Middle frontal gyrus (tissue), 1 donor: ENCODE data around the gene ZFHX3.
"Not testable (repeated sequence)": the region's sequence is repeated elsewhere in the genome, so short reads cannot be mapped to it uniquely, and the experiment has no call there.

ENCODE experiments used
- DNase-seq: peaks from one replicate; pipeline ENCODE4 v3.0.0-alpha.2; 2015; ENCODE audit warnings: low spot score; ENCODE audit errors: extremely low spot score

The ZFHX3 gene

GRCh38 chr16:73023752-73024570 lies 24.0 kb downstream of the ZFHX3 start:
- no peak for DNase-seq

- no peak for DNase-seq
Observed at GRCh38 chr16:73023320-73023719, 24.6 kb downstream of the ZFHX3 start.

DNA sequence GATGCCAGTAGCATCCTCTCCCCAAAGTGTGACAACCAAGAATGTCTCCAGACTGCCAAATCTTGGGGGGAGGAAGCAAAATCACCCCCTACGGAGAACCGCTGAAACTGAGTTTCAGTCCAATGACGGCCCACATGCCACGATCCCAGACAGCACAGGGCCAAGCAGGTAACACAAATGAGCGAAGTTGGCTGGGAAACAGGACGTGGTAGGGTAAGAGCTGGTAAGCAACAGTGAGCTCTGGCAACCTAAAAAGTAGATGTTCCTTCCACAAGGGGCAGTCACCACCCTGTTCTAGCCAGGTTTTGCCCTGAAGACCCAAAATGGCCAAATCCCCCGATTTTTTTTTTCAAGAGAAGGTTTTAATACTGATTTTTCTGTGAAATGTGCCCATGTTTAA lies 25.4 kb downstream of the ZFHX3 start:
- no peak for DNase-seq

DNA sequence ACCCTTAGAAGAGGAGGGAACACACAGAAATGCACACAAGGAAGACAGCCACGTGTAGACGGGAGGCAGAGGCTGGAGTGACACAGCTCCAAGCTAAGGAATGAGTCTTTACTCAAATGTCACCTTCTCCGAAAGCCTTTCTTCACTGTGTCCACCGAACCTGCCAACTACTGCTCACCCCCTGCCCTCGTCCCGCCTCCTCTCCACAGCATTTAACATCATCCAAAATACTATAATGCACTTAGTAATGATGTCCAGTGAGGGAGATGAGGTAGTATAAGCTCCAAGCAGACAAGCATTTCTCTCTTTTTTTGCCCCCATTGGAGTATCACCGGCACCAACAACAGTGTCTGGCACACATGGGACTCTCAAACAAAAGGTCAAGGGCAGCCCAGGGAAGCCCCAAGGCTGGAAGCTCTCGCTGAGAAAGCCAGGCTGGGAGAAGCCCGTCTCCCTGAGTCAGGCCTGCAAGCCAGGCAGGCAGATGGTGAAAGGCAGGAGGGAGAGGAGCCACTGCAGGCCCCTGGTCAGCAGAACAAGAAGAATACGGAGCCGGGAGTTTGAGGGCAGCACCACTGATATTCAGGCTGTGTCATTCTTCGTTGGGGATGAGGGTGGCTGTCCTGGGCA lies 25.9 kb downstream of the ZFHX3 start:
- DNase-seq: no peak

GRCh38 chr16:73020409-73020884 lies 27.5 kb downstream of the ZFHX3 start:
- DNase-seq: no peak

- DNase-seq: no peak
Observed at GRCh38 chr16:73019457-73020362, 28.2 kb downstream of the ZFHX3 start.

DNA sequence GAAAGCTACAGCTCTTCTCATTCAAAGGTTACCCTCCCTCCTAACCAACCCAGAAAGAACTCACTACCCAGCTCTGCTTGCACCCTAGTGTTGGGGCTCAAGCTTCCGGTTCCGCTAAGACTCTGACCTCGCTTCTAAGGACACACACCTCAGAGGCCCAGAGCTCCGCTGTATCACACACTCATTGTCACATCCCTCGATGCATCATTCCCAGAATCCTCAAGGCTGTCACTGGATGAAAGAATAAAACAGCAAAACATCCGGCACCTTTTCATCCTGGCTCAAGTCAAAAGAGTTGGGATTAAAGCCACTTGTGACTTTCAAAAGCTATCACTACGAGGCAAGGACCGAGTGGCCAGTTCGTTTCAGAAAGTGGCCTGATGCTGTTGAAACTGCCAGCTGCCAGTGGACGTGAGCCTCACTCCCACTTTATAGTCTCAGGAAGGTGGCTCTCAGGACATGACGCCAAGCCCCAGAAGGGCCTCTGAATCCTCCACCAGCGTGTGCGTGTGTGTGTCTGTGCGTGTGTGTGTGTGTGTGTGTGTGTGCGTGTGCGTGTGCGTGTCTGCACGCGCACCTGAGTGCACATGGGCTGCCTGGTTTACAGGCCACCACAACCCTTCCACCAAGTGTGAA lies 29.0 kb downstream of the ZFHX3 start:
- no peak for DNase-seq

- no peak for DNase-seq
Observed at GRCh38 chr16:73017321-73017720, 30.6 kb downstream of the ZFHX3 start.

DNA sequence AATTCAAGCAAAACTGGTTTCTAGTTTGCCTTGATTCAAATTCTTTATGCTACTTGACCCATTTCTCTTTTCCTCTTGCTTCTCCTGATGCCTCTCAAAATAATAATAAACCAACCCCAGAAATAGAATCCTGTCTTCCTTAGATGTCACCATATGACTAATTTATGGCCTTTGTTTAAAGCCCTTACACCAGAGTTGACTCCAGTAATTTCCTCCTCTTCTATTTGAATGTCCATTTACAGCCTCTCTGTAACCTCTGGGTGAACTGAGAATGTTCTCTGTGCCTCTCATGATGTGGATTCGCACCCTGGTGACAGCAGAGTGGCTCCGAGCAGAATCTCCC lies 31.5 kb downstream of the ZFHX3 start:
- DNase-seq: no peak

- DNase-seq: no peak
Observed at GRCh38 chr16:73015612-73016487, 32.1 kb downstream of the ZFHX3 start.

DNA sequence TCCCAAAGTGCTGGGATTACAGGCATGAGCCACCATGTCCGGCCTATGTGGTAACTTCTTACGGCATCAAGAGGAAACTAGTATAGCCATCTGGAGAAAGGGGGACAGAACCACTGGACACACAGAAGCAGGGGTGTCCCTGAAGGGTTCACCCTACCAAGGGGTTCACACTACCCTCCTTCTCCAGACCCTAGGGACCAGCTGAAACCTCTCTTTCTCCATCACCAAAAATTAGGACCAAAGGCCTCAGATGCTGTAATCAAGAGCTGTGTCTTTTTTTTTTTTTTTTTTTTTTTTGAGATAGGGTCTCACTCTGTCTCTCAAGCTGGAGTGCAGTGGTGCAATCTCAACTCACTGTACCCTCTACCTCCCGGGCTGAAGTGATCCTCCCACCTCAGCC lies 33.2 kb downstream of the ZFHX3 start:
- no peak for DNase-seq

DNA sequence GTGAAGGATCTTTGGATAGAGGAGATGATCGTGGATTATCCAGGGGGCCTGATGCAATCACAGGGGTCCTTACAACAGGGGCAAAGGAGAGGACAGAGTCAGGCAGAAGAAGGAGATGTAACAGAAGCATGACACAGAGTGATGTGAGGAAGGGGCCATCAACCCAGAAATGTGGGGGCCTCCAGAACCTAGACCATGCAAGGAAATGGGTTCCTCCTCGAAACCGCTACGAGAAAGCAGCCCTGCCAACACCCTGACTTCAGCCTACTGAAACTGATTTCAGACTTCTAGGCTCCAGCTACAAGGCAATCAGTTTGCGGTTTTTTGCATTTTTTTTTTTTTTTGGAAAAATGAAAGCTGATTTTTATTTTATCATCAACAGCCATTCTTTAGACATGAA lies 34.0 kb downstream of the ZFHX3 start:
- DNase-seq: no peak

- DNase-seq: no peak
Observed at GRCh38 chr16:73012341-73012740, 35.6 kb downstream of the ZFHX3 start.

GRCh38 chr16:73011926-73012325 lies 36.0 kb downstream of the ZFHX3 start:
- DNase-seq: no peak

- no peak for DNase-seq
Observed at GRCh38 chr16:73010150-73010676, 37.7 kb downstream of the ZFHX3 start.

- not testable (repeated sequence) for DNase-seq
Observed at GRCh38 chr16:73009710-73010109, 38.2 kb downstream of the ZFHX3 start.

- DNase-seq: no peak
Observed at GRCh38 chr16:73006026-73006425, 41.9 kb downstream of the ZFHX3 start.

DNA sequence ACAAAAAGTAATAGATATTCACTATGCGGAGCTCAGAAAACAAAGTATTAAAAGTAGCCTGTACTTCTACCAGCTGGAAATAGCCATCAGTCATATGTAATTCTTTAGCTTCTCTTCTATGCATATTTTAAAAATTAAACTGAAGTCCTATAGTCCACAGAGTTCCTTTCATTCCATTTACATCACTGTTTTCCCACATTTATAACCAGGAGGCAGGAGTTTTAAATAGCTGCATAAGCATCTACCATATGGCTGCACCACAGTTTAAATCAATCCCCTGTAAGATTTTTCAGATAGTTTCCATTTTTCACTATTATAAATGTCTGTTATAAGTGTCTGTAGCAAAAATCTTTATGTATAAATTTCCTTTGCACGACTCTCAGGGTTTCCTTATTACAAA lies 45.1 kb downstream of the ZFHX3 start:
- no peak for DNase-seq

DNA sequence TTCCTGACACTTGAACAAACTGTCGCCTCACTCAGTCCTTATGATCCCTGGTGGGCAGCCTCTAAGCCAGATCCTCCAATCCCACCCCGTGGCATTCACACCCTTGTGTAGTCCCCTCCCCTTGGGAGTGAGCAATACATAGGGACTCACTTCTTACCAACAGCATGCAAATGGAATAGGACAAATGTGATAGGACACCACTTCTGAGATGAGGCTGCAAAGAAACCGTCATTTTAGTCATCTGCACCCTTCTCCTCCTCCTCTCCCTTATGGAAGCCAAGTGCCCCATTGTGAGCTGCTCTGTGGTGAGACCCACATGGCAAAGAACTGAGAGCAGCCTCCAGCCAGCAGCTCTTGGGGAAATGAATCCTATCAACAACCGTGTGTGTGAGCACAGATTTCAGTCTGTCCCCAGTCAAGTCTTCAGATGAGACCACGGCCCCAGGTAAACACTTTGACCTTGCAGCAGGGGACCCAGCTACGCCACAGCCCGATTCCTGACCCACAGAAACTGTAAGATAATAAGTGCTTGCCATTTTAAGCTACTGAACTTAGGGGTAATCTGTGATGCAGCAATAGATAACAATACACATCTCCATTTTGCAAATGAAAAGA lies 46.9 kb downstream of the ZFHX3 start:
- DNase-seq: no peak
